Measurements from ENCODE around the gene PMAIP1. TPM values are rescaled to one million over a fixed set of nuclear protein-coding genes. Genes with fewer than 3 reads are reported as not detected.
A peak's percentile ranks its signal among the peaks of the same experiment; 100 is the strongest.

The PMAIP1 gene
- total and polyA plus RNA-seq, 4 donors: 0.08 to 5.5 (median 0.25) TPM

GRCh38 chr18:59877361-59877760 lies 22.4 kb upstream of the PMAIP1 start:
- Histone ChIP-seq H3K4me3 (ENCODE audit: low read depth in 1 of 3, low read length in 3 of 3) (no peak overlapping the region), H3K4me1 (ENCODE audit: control insufficient read depth in 4 of 4, insufficient read depth in 4 of 4, low read length in 3 of 4) (peaks cover 0 to 6% (median 5%) of the 10 kb centered on the region in 4 donors), H3K9me3 (ENCODE audit: control insufficient read depth in 4 of 4, low read length in 3 of 4) (no peaks in the 10 kb centered on the region), H3K27me3 (ENCODE audit: control insufficient read depth in 4 of 4, insufficient read depth in 4 of 4, low read length in 3 of 4) (no peaks in the 10 kb centered on the region), H3K27ac (ENCODE audit: low read depth in 1 of 2, low read length in 2 of 2) (no peak overlapping the region), H3K36me3 (ENCODE audit: control insufficient read depth in 4 of 4, insufficient read depth in 3 of 4, low read depth in 1 of 4, low read length in 3 of 4) (no peaks in the 10 kb centered on the region), H3K9ac (ENCODE audit: low read depth in 1 of 2, low read length in 2 of 2) (no peak overlapping the region)
- 49% methylated on average over 1 of the region's 1 CpG for WGBS
- DNase-seq (ENCODE audit: low spot score): no peak
- TF ChIP-seq HNF4G (IDR thresholded peaks at IDR 0.05): no peak
- no peak for TF ChIP-seq NR2F2 (IDR thresholded peaks at IDR 0.05)
- TF ChIP-seq MAX (IDR thresholded peaks at IDR 0.05): no peak
- no peak for TF ChIP-seq YY1 (IDR thresholded peaks at IDR 0.05)
- TF ChIP-seq, protein P1, sequence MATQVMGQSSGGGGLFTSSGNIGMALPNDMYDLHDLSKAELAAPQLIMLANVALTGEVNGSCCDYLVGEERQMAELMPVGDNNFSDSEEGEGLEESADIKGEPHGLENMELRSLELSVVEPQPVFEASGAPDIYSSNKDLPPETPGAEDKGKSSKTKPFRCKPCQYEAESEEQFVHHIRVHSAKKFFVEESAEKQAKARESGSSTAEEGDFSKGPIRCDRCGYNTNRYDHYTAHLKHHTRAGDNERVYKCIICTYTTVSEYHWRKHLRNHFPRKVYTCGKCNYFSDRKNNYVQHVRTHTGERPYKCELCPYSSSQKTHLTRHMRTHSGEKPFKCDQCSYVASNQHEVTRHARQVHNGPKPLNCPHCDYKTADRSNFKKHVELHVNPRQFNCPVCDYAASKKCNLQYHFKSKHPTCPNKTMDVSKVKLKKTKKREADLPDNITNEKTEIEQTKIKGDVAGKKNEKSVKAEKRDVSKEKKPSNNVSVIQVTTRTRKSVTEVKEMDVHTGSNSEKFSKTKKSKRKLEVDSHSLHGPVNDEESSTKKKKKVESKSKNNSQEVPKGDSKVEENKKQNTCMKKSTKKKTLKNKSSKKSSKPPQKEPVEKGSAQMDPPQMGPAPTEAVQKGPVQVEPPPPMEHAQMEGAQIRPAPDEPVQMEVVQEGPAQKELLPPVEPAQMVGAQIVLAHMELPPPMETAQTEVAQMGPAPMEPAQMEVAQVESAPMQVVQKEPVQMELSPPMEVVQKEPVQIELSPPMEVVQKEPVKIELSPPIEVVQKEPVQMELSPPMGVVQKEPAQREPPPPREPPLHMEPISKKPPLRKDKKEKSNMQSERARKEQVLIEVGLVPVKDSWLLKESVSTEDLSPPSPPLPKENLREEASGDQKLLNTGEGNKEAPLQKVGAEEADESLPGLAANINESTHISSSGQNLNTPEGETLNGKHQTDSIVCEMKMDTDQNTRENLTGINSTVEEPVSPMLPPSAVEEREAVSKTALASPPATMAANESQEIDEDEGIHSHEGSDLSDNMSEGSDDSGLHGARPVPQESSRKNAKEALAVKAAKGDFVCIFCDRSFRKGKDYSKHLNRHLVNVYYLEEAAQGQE (IDR thresholded peaks at IDR 0.05): no peak
- no peak for TF ChIP-seq GABPA (IDR thresholded peaks at IDR 0.05 in 1 of 2, conservative IDR thresholded peaks at IDR 0.05 in 1 of 2)
- TF ChIP-seq RXRA (IDR thresholded peaks at IDR 0.05): no peak
- no peak for TF ChIP-seq TAF1 (conservative IDR thresholded peaks at IDR 0.05)
- TF ChIP-seq HNF4A (conservative IDR thresholded peaks at IDR 0.05): no peak

DNA sequence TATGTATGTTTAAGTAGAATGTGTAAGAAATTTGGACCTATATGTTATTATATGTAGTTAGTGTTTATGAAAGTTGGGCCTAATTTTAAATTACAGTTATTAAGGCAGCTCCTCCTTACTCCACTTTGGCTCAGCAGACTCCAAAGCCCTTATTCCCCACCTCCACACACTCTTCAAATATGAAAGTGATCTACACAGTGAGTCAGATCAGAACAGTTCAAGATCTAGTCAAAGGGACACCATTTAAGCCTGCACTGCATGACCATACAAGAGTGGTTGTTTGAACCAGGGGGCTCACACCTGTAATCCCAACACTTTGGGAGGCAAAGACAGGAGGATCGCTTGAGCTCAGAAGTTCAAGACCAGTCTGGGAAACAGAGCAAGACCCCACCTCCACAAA lies 21.2 kb upstream of the PMAIP1 start:
- Histone ChIP-seq H3K4me3 (ENCODE audit: low read depth in 1 of 3, low read length in 3 of 3) (no peak overlapping the region), H3K27me3 (ENCODE audit: control insufficient read depth in 4 of 4, insufficient read depth in 4 of 4, low read length in 3 of 4) (no peaks in the 10 kb centered on the region), H3K4me1 (ENCODE audit: control insufficient read depth in 4 of 4, insufficient read depth in 4 of 4, low read length in 3 of 4) (peaks cover 0 to 7% (median 5%) of the 10 kb centered on the region in 4 donors), H3K27ac (ENCODE audit: low read depth in 1 of 2, low read length in 2 of 2) (no peak overlapping the region), H3K9ac (ENCODE audit: low read depth in 1 of 2, low read length in 2 of 2) (no peak overlapping the region), H3K36me3 (ENCODE audit: control insufficient read depth in 4 of 4, insufficient read depth in 3 of 4, low read depth in 1 of 4, low read length in 3 of 4) (no peaks in the 10 kb centered on the region), H3K9me3 (ENCODE audit: control insufficient read depth in 4 of 4, low read length in 3 of 4) (no peaks in the 10 kb centered on the region)
- TF ChIP-seq FOXA1 (IDR thresholded peaks at IDR 0.05): no peak
- no peak for TF ChIP-seq HNF4A (conservative IDR thresholded peaks at IDR 0.05)
- TF ChIP-seq, protein P2, sequence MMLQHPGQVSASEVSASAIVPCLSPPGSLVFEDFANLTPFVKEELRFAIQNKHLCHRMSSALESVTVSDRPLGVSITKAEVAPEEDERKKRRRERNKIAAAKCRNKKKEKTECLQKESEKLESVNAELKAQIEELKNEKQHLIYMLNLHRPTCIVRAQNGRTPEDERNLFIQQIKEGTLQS (IDR thresholded peaks at IDR 0.05): no peak
- no peak for TF ChIP-seq MAX (IDR thresholded peaks at IDR 0.05)
- no peak for TF ChIP-seq RXRA (IDR thresholded peaks at IDR 0.05)
- TF ChIP-seq FOXA2 (IDR thresholded peaks at IDR 0.05): no peak
- 98% methylated on average over 1 of the region's 1 CpG for WGBS
- no peak for DNase-seq (ENCODE audit: low spot score)

DNA sequence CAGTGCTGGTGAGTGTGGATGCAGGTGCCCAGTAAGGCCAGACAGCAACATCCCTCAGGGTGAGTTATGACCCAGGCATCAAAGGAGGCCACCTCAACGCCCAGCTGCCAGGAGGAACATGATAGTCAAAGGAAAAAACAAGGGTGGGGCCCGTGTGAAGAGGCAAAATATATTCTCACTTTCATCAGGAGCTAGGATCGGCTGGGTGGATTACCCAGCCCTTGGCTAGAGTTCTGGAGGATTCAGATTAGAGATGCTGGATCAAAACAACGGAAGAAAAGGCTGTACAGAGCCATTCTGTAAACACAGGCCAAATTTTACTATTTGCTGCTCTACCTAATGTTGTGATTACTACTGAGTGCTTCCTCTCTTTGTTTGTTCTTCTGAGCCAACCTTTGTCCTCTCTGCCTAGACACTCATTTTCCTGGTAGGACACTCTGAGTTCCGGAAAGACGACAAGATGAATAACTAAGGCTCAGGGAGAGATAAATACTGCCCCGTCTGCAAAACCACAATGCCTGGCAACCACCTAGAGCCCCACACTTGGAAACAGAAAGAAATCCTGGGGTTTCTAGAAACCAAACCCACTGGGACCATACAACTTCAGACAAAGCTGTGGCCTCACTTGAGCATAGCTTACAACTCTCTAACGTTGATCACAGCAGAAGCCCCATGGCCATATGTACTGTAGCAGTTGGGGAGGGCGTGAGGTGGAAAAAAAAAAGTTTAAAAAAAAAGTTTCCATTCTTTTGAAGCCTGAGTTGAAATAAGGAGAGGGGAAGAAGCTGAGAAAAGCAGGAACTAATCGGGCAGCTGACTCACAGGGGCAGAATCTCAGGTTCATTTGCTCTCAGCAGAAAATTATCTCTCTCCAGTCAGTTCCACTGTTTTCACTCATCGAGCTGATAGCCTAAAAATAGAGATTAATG lies 17.8 kb upstream of the PMAIP1 start:
- peak; percentile 42 for DNase-seq (ENCODE audit: low spot score)
- Histone ChIP-seq H3K9ac (ENCODE audit: low read depth in 1 of 2, low read length in 2 of 2) (peak overlapping the region in 1 of 2 donors; percentile 18), H3K36me3 (ENCODE audit: control insufficient read depth in 4 of 4, insufficient read depth in 3 of 4, low read depth in 1 of 4, low read length in 3 of 4) (no peaks in the 10 kb centered on the region), H3K27ac (ENCODE audit: low read depth in 1 of 2, low read length in 2 of 2) (peak overlapping the region; percentile 31 to 37), H3K27me3 (ENCODE audit: control insufficient read depth in 4 of 4, insufficient read depth in 4 of 4, low read length in 3 of 4) (no peaks in the 10 kb centered on the region), H3K4me3 (ENCODE audit: low read depth in 1 of 3, low read length in 3 of 3) (no peak overlapping the region), H3K9me3 (ENCODE audit: control insufficient read depth in 4 of 4, low read length in 3 of 4) (no peaks in the 10 kb centered on the region), H3K4me1 (ENCODE audit: control insufficient read depth in 4 of 4, insufficient read depth in 4 of 4, low read length in 3 of 4) (peaks cover 0 to 7% (median 5%) of the 10 kb centered on the region in 4 donors)
- 28% methylated on average over 11 of the region's 11 CpGs for WGBS
- TF ChIP-seq HNF4A (conservative IDR thresholded peaks at IDR 0.05): peak; percentile 50 to 72
- TF ChIP-seq SP1 (IDR thresholded peaks at IDR 0.05): peak; percentile 82
- TF ChIP-seq GABPA (IDR thresholded peaks at IDR 0.05 in 1 of 2, conservative IDR thresholded peaks at IDR 0.05 in 1 of 2): no peak
- no peak for TF ChIP-seq NR2F2 (IDR thresholded peaks at IDR 0.05)
- no peak for TF ChIP-seq TAF1 (conservative IDR thresholded peaks at IDR 0.05)
- no peak for TF ChIP-seq RAD21 (IDR thresholded peaks at IDR 0.05)
- no peak for TF ChIP-seq EGR1 (IDR thresholded peaks at IDR 0.05; ENCODE audit: low read depth in 2 of 2)
- no peak for TF ChIP-seq ZBTB33 (IDR thresholded peaks at IDR 0.05)
- TF ChIP-seq YY1 (IDR thresholded peaks at IDR 0.05): peak; percentile 8
- TF ChIP-seq JUND (IDR thresholded peaks at IDR 0.05): no peak
- TF ChIP-seq RXRA (IDR thresholded peaks at IDR 0.05): no peak
- TF ChIP-seq, protein P2 (IDR thresholded peaks at IDR 0.05): no peak
- no peak for TF ChIP-seq FOXA1 (IDR thresholded peaks at IDR 0.05)
- TF ChIP-seq HNF4G (IDR thresholded peaks at IDR 0.05): peak; percentile 16

Measured in liver (tissue), 9 donors.